CD4-positive, alpha-beta memory T cell (primary cell): ENCODE results near the gene NEMP2. TPM values are rescaled to one million over a fixed set of nuclear protein-coding genes. Genes with fewer than 3 reads are reported as not detected.

Experiments
- CTCF ChIA-PET: fragments of 350-600 bp; sonication (Branson Sonifier 250); formaldehyde crosslinking; loops from one replicate; lab custom pipeline; 2021; ENCODE audit warnings: inconsistent platforms; ENCODE audit not compliant: partially characterized antibody; lab: Charles Lee
- POLR2A ChIA-PET: fragments of 350-600 bp; sonication (Branson Sonifier 250); formaldehyde crosslinking; loops from one replicate; lab custom pipeline; 2021; ENCODE audit not compliant: partially characterized antibody; lab: Charles Lee
- DNase-seq, 5 donors: peaks; one replicate each; pipeline versions ENCODE4 v3.0.0 to v3.0.0-alpha.2; 2020 to 2022; ENCODE audit warnings: mixed read lengths in 1 of 5
- H3K27ac ChIP-seq: one replicate; pipeline ENCODE4 v1.7.0; 2013; ENCODE audit warnings: low read depth, low read length
- H3K27me3 ChIP-seq: 2 replicates; pipeline ENCODE4 v1.7.0; 2013; ENCODE audit warnings: mild to moderate bottlenecking, low read length, moderate library complexity; ENCODE audit not compliant: insufficient read depth
- H3K36me3 ChIP-seq: 2 replicates; pipeline ENCODE4 v1.7.0; 2013; ENCODE audit warnings: mild to moderate bottlenecking, low read length, moderate library complexity; ENCODE audit not compliant: insufficient read depth
- H3K4me1 ChIP-seq: 2 replicates; pipeline ENCODE4 v1.7.0; 2013; ENCODE audit warnings: mild to moderate bottlenecking, low read length, moderate library complexity; ENCODE audit not compliant: insufficient read depth
- H3K4me3 ChIP-seq, 2 donors: one replicate each; pipeline ENCODE4 v1.7.0; 2013; ENCODE audit warnings: low read length in 2 of 2, mild to moderate bottlenecking in 1 of 2
- H3K9me3 ChIP-seq, 2 donors: one replicate each; pipeline ENCODE4 v1.7.0; 2013; ENCODE audit warnings: low read length in 2 of 2, control low read depth in 1 of 2; ENCODE audit not compliant: control insufficient read depth in 1 of 2
- H3K27ac Mint-ChIP-seq, 7 donors: one replicate each; pipeline ENCODE4 v1.8.0; 2020 to 2021; ENCODE audit warnings: mixed read lengths in 7 of 7, mild to moderate bottlenecking in 6 of 7, inconsistent platforms in 3 of 7, moderate library complexity in 3 of 7
- H3K27me3 Mint-ChIP-seq, 2 donors: one replicate each; pipeline ENCODE4 v1.8.0; 2020 to 2021; ENCODE audit warnings: mixed read lengths in 2 of 2
- H3K36me3 Mint-ChIP-seq, 2 donors: one replicate each; pipeline ENCODE4 v1.8.0; 2020 to 2021; ENCODE audit warnings: mixed read lengths in 2 of 2, inconsistent platforms in 1 of 2, mild to moderate bottlenecking in 1 of 2
- H3K4me1 Mint-ChIP-seq, 4 donors: one replicate each; pipeline ENCODE4 v1.8.0; 2020 to 2021; ENCODE audit warnings: mixed read lengths in 4 of 4, mild to moderate bottlenecking in 1 of 4
- H3K4me3 Mint-ChIP-seq, 8 donors: one replicate each; pipeline ENCODE4 v1.8.0; 2020 to 2021; ENCODE audit warnings: mixed read lengths in 8 of 8, mild to moderate bottlenecking in 7 of 8, moderate library complexity in 6 of 8, inconsistent platforms in 3 of 8
- H3K9me3 Mint-ChIP-seq, 8 donors: one replicate each; pipeline ENCODE4 v1.8.0; 2020 to 2021; ENCODE audit warnings: mixed read lengths in 8 of 8, mild to moderate bottlenecking in 5 of 8, inconsistent platforms in 3 of 8, moderate library complexity in 1 of 8
- intact Hi-C: fragments of 100-400 bp; cut with micrococcal nuclease; formaldehyde crosslinking; loops from one replicate; pipeline ENCODE4 v1.15.1; 2023
- polyA plus RNA-seq, 2 donors: library from polyadenylated mRNA; unstranded; fragments of 300-500 nt; fragmentation: Illumina TruSeq; gene quantifications; one replicate each; pipeline ENCODE4 v1.2.3, GENCODE V29; 2021
- total RNA-seq, 2 experiments: library from RNA; stranded (reverse); gene quantifications; one replicate each; pipeline ENCODE4 v1.2.3, GENCODE V29; 2021

Gene NEMP2
- total and polyA plus RNA-seq, 4 experiments from 2014 or later: 10.9 to 21.2 (median 16.3) TPM

DNA sequence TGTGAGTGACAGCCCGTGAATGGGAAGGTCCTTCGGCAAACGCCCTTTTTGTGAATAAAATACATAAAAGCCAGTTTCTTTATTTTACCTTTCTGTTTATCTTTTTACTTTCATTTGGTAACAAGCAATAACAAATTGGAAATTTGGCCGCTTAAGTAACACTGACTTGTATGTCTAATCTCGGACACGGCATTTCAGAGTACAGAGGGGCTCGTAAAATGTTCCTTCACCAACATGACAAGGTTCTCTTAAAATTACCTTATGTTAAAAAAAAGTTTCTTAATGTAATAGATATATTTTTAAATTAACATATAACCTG is 558 bp upstream of the NEMP2 start:
- intact Hi-C loops: loop anchor here (10.0 kb wide), 1 partner anchor 750 kb away; the partner anchor contains the start of genes ORMDL1 and PMS1
- Histone ChIP-seq H3K4me1 (peaks cover 40% of the 10 kb centered on the region), H3K27me3 (no peaks in the 10 kb centered on the region), H3K27ac (peak overlapping the region; percentile 87), H3K4me3 (peak overlapping the region; percentile 71 to 89), H3K36me3 (no peaks in the 10 kb centered on the region), H3K9me3 (peaks cover 0 to 5% of the 10 kb centered on the region in 2 donors)
- peak overlapping the region; percentile 91 to 97 (median 92) for H3K4me3 Mint-ChIP-seq
- H3K27ac Mint-ChIP-seq: peak overlapping the region; percentile 95 to 99 (median 96)
- DNase-seq: no peak
- peaks cover 37 to 61% (median 47%) of the 10 kb centered on the region in 4 donors for H3K4me1 Mint-ChIP-seq
- ChIA-PET POLR2A (interaction anchor here (0.8 to 3.4 kb wide), 18 partner anchors 10 to 773 kb away, joined by 3 to 55 read pairs (median 10); partner anchors contain the start of genes GLS, MFSD6, NAB1 and OSGEPL1), CTCF (interaction anchor here (3.9 kb wide), 1 partner anchor 144 kb away, joined by 15 read pairs; no protein-coding TSS in a partner anchor)
- peaks cover 17 to 25% of the 10 kb centered on the region in 2 donors for H3K36me3 Mint-ChIP-seq
- peaks cover 0 to 32% (median 17%) of the 10 kb centered on the region in 8 donors for H3K9me3 Mint-ChIP-seq
- H3K27me3 Mint-ChIP-seq: no peaks in the 10 kb centered on the region

DNA sequence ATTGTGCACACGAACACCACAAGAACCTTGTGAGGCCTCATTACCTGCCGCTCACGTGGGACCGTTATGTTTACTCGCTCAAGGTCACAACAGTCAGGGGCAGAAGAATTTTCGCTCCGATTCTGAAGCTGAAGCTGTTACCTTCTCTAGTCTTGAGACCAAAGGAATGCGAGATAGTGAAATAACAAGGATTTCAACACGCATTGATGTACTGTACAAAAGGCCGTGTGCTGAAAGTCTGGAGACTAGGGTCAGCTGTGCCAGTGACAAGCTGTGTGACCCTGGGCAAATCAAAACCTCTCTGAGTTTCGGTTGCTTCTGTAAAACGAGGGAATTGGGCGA is 583 bp downstream of the NEMP2 start:
- Mint-ChIP-seq H3K36me3 (peaks cover 13 to 17% of the 10 kb centered on the region in 2 donors), H3K27me3 (no peaks in the 10 kb centered on the region), H3K4me1 (peaks cover 46 to 72% (median 57%) of the 10 kb centered on the region in 4 donors), H3K27ac (peak overlapping the region; percentile 99 to 100 (median 100)), H3K9me3 (peaks cover 0 to 21% (median 8%) of the 10 kb centered on the region in 8 donors), H3K4me3 (peak overlapping the region; percentile 94 to 99 (median 98))
- H3K4me1 ChIP-seq: peaks cover 46% of the 10 kb centered on the region
- no peaks in the 10 kb centered on the region for H3K27me3 ChIP-seq
- H3K4me3 ChIP-seq: peak overlapping the region; percentile 82 to 89
- peak in 4 of 5 donors; percentile 57 to 75 (median 64) for DNase-seq
- CTCF ChIA-PET: interaction anchor here (0.7 to 3.9 kb wide), 8 partner anchors 8 to 151 kb away, joined by 3 to 15 read pairs (median 3); no protein-coding TSS in a partner anchor
- intact Hi-C loops: loop anchor here (1.0 to 10.0 kb wide), 6 partner anchors 14 to 749 kb away; partner anchors contain the start of genes GLS, HIBCH, MFSD6 and ORMDL1
- H3K9me3 ChIP-seq: peaks cover 0 to under 1% of the 10 kb centered on the region in 2 donors
- no peaks in the 10 kb centered on the region for H3K36me3 ChIP-seq
- peak overlapping the region; percentile 87 for H3K27ac ChIP-seq
- POLR2A ChIA-PET: interaction anchor here (0.6 to 3.4 kb wide), 45 partner anchors 8 to 1144 kb away, joined by 3 to 55 read pairs (median 5); partner anchors contain the start of genes GLS, HIBCH, MFSD6 and NAB1

DNA sequence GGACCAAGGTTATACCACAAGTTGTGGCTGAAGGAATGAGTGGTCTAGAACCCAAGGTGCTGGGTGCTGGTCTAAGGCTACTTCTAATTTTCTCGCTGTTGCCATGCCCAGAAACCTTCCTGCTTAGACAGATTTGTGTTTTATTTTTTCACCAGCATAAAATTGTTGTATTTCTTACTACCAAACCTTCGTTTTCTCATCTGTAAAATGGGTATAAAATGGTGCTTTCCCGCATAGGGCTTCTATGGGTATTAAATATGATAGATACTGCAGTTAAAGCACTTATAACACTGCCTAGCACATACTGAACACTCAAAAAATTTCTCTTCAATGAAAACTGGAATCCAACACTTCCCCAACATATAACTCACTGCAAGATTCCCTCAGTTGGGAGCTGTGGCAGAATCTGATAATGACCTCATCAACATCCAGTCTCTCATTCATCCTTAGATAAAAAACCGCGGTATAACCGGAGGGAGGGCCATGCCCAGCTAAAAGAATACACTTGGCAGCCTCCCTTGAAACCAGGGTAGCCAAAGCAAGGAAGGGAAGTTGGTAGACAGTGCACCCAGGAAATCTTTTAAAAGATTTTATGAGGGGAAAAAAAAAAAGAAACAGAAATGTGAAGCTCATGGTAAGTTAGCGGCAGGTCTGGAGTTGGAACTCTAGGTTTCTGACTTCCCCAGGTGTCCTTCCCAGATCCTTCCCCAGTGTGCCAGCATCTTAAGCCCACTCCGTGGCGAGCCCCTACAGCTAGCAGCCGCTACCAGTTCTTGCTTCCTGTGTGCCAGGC is 1.2 kb downstream of the NEMP2 start:
- POLR2A ChIA-PET: interaction anchor here (0.6 to 3.4 kb wide), 40 partner anchors 7 to 1144 kb away, joined by 3 to 55 read pairs (median 5); partner anchors contain the start of genes GLS, HIBCH, MFSD6 and NAB1
- no peaks in the 10 kb centered on the region for H3K27me3 Mint-ChIP-seq

DNA sequence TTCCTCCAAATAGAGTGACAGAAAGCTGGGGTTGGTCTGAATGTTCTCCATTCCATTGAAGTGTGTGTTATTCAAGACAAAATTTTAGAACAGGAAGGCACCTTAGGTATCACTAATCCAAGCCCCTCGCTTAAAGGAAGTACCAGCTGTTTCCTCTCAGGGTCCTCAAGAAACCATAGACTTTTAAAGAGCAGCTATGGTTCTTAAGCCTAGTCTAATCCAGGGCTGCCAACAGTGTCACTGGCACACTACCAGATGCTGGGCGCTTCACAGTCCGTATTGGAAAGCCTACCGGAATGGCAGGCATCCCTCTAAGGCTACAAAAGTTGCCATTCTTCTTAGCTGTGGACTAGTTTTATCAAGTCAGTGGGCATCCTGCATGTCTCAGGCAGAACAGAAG is 1.9 kb downstream of the NEMP2 start:
- no peak overlapping the region for H3K4me3 ChIP-seq
- peak overlapping the region in 7 of 8 donors; percentile 9 to 99 (median 97) for H3K4me3 Mint-ChIP-seq
- CTCF ChIA-PET: interaction anchor here (1.6 to 3.9 kb wide), 2 partner anchors 16 to 147 kb away, joined by 6 to 15 read pairs; no protein-coding TSS in a partner anchor

More for the DNA sequence above, 1.2 kb downstream of the NEMP2 start:
- H3K9me3 Mint-ChIP-seq: peaks cover 0 to 15% (median 5%) of the 10 kb centered on the region in 8 donors
- Histone ChIP-seq H3K36me3 (no peaks in the 10 kb centered on the region), H3K4me3 (peak overlapping the region; percentile 82 to 89), H3K27ac (peak overlapping the region; percentile 87), H3K27me3 (no peaks in the 10 kb centered on the region), H3K9me3 (no peaks in the 10 kb centered on the region), H3K4me1 (peaks cover 46% of the 10 kb centered on the region)
- H3K36me3 Mint-ChIP-seq: peaks cover 7 to 13% of the 10 kb centered on the region in 2 donors
- peak overlapping the region; percentile 94 to 99 (median 98) for H3K4me3 Mint-ChIP-seq
- H3K4me1 Mint-ChIP-seq: peaks cover 49 to 78% (median 61%) of the 10 kb centered on the region in 4 donors
- intact Hi-C loops: loop anchor here (5.0 to 10.0 kb wide), 3 partner anchors 216 to 749 kb away; partner anchors contain the start of genes GLS, HIBCH, ORMDL1 and PMS1
- H3K27ac Mint-ChIP-seq: peak overlapping the region; percentile 99 to 100 (median 100)
- CTCF ChIA-PET: interaction anchor here (0.7 to 3.9 kb wide), 10 partner anchors 7 to 150 kb away, joined by 3 to 15 read pairs (median 3); no protein-coding TSS in a partner anchor
- DNase-seq: no peak

DNA sequence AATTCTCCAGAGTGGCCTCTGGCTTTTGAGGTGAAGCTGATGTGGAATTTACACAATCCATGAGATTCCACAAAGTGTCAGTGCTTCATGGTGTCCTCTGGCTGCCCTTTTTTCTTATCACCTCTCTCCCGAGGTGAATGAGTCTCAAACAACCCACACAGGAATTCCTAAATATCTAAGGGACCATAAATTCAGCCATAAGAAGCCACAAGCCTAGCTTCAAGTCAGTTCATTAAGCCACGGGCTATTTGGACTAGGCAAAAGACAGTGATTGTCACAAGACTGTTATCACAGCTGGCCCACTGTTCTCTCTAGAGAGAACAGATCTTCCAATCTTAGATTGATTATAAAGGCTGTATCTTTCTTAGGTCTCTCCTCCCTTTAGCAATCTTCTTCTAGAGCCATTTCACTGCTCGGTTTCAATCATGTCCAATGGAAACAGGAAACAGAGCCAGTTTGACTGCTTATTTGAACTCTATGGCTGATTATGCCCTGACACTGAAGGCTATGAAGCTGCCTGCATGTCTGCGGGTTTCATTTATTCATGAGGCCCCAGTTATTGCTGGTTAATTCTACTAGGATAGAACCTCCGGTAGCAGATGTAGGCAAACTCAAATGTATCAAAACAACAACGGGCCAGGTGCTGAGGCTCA is 4.1 kb downstream of the NEMP2 start:
- Mint-ChIP-seq H3K4me1 (peaks cover 45 to 76% (median 64%) of the 10 kb centered on the region in 4 donors), H3K4me3 (peak overlapping the region in 4 of 8 donors; percentile 4 to 41 (median 13)), H3K9me3 (no peaks in the 10 kb centered on the region), H3K27ac (peak overlapping the region in 6 of 7 donors; percentile 23 to 75 (median 56)), H3K36me3 (peaks cover 4 to 8% of the 10 kb centered on the region in 2 donors), H3K27me3 (no peaks in the 10 kb centered on the region)
- no peaks in the 10 kb centered on the region for H3K9me3 ChIP-seq
- H3K27me3 ChIP-seq: no peaks in the 10 kb centered on the region
- DNase-seq: no peak
- H3K27ac ChIP-seq: no peak overlapping the region
- ChIA-PET CTCF (interaction anchor here (0.8 to 1.0 kb wide), 2 partner anchors 15 to 157 kb away, joined by 4 read pairs; no protein-coding TSS in a partner anchor), POLR2A (interaction anchor here (0.9 to 2.1 kb wide), 4 partner anchors 10 to 20 kb away, joined by 3 to 8 read pairs (median 4); no protein-coding TSS in a partner anchor)
- H3K4me3 ChIP-seq: no peak overlapping the region
- no peaks in the 10 kb centered on the region for H3K36me3 ChIP-seq
- H3K4me1 ChIP-seq: peaks cover 43% of the 10 kb centered on the region
- intact Hi-C loops: loop anchor here (1.0 to 10.0 kb wide), 4 partner anchors 10 to 746 kb away; partner anchors contain the start of genes GLS, HIBCH, ORMDL1 and PMS1

More for the DNA sequence above, 1.9 kb downstream of the NEMP2 start:
- Histone ChIP-seq H3K27ac (peak overlapping the region; percentile 87), H3K9me3 (no peaks in the 10 kb centered on the region), H3K4me1 (peaks cover 46% of the 10 kb centered on the region), H3K36me3 (no peaks in the 10 kb centered on the region), H3K27me3 (no peaks in the 10 kb centered on the region)
- H3K9me3 Mint-ChIP-seq: peaks cover 0 to 8% (median 1%) of the 10 kb centered on the region in 8 donors
- POLR2A ChIA-PET: interaction anchor here (0.8 to 3.2 kb wide), 10 partner anchors 12 to 1145 kb away, joined by 3 to 55 read pairs (median 6); partner anchors contain the start of genes GLS, MFSD6, NAB1 and NABP1
- peaks cover 49 to 83% (median 65%) of the 10 kb centered on the region in 4 donors for H3K4me1 Mint-ChIP-seq
- H3K27me3 Mint-ChIP-seq: no peaks in the 10 kb centered on the region
- H3K36me3 Mint-ChIP-seq: peaks cover 4 to 11% of the 10 kb centered on the region in 2 donors
- intact Hi-C loops: loop anchor here (5.0 to 10.0 kb wide), 3 partner anchors 215 to 748 kb away; partner anchors contain the start of genes GLS, HIBCH, ORMDL1 and PMS1
- peak overlapping the region in 6 of 7 donors; percentile 32 to 100 (median 90) for H3K27ac Mint-ChIP-seq
- DNase-seq: no peak
